Activated CD8-positive, alpha-beta memory T cell treated with anti-CD3 and anti-CD28 coated beads, Interleukin-2, amount 50 U/mL, for 48 hours (primary cell): ENCODE measurements around the gene P2RY11.

ENCODE experiments used
- DNase-seq: peaks from one replicate; pipeline ENCODE4 v3.0.0-alpha.2; 2020

P2RY11 gene

DNA sequence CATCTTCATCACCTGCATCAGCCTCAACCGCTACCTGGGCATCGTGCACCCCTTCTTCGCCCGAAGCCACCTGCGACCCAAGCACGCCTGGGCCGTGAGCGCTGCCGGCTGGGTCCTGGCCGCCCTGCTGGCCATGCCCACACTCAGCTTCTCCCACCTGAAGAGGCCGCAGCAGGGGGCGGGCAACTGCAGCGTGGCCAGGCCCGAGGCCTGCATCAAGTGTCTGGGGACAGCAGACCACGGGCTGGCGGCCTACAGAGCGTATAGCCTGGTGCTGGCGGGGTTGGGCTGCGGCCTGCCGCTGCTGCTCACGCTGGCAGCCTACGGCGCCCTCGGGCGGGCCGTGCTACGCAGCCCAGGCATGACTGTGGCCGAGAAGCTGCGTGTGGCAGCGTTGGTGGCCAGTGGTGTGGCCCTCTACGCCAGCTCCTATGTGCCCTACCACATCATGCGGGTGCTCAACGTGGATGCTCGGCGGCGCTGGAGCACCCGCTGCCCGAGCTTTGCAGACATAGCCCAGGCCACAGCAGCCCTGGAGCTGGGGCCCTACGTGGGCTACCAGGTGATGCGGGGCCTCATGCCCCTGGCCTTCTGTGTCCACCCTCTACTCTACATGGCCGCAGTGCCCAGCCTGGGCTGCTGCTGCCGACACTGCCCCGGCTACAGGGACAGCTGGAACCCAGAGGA is 2.6 kb downstream of the P2RY11 start:
- DNase-seq, result peak; percentile 73

DNA sequence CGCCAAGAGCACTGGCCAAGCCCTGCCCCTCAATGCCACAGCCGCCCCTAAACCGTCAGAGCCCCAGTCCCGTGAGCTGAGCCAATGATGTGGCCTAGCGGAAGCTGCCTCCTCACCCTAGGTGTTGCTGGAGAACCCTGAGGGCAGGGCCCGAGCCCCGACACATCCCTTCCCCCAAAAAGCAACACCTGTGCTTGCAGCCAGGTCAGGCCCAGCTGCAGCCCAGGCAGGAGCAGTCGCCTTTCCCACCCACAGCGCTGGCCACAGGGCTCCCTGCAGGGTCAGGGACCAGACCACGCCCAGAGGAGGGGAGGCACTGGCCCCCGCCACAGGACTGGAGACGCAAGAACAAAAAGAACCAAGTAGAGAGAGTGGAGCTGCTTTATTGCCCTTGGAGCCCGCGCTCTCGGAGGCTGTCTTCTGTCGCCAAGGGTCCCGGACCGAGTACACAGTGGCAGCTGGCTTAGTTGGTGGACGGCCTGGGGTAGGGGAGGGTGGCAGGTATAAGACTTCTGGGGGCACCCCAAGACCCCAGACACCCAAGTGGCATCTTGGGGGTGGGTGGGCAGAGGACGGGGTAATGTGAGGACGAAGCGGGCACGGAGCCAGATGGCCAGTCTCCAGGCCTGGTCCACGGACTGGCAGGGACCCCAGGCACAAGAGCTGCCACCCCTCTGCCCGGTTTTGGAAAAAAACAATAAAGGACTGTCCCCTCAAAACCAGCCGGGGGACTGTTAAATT is 3.3 kb downstream of the P2RY11 start:
- peak; percentile 80 for DNase-seq

GRCh38 chr19:10115392-10116084 is 4.0 kb downstream of the P2RY11 start:
- DNase-seq, result peak; percentile 70

DNA sequence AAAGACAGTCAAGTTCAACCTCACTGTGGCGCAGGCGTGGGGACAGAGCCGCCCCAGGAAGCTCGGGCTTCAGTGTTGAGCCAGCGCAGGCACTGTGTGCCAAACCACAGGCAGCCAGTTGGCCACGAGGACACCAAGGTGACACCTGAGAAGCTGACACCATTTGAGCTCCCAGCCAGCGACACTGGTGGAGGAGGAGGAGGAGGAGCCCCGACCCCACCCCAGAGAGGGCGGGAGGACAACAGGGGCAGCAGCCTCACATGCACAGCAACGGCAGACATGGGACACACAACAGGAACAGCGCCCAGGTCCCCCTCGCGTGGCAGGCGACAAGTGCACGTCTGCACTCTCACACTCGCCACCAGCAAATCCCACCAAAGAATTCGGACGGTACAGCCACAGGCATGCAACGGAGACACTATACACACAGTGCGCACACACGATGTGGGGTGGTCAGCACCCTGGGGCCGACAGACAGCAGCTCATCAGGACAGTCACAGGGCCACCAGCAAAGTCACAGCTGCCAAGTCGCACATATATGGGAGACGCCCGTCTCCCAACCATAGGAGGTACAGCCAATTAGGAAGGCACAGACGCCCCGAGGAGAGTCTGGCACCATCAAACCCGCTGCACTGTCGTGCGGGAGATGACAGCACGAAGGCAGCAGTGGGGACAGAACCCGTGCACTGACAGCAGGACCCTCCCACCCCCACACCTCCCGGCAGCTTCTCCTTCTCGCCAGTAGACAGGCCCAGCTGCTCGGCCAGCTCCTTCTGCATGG is 4.8 kb downstream of the P2RY11 start:
- peak; percentile 72 for DNase-seq

- DNase-seq, result no peak
Measured at GRCh38 chr19:10116866-10117616, 5.5 kb downstream of the P2RY11 start.

GRCh38 chr19:10118960-10119359 is 7.5 kb downstream of the P2RY11 start:
- DNase-seq, result no peak

DNA sequence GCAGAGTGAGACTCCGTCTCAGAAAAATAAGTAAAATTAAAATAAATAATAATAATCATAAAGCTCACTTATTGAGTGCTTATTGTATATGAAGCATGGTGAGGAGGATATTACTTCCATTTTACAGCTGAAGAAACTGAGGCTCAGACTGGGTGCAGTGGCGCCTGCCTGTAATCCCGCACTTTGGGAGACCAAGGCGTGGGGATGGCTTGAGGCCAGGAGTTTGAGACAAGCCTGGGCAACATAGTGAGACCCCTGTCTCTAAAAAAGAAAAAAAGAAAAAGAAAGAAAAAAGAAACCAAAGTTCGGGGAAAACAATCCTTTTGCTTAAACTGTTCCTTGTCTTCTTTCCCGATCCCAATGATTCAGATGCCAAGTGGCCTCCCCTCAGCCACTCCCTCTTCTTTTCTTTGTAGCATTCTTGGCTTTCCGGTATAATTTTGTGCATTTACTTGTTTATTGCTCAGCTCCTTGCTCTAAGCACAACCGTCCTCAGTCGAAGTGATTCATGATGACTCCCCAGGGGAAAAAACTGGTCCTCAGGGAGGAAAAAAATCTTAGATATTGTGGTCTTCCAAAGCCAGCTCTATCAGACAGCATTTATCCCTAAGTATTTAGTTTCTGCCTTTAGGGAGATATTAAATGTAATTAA is 9.2 kb downstream of the P2RY11 start:
- DNase-seq, result no peak

GRCh38 chr19:10122045-10122444 is 10.6 kb downstream of the P2RY11 start:
- DNase-seq, result no peak

- no peak for DNase-seq
Measured at GRCh38 chr19:10124429-10124828, 12.9 kb downstream of the P2RY11 start.

DNA sequence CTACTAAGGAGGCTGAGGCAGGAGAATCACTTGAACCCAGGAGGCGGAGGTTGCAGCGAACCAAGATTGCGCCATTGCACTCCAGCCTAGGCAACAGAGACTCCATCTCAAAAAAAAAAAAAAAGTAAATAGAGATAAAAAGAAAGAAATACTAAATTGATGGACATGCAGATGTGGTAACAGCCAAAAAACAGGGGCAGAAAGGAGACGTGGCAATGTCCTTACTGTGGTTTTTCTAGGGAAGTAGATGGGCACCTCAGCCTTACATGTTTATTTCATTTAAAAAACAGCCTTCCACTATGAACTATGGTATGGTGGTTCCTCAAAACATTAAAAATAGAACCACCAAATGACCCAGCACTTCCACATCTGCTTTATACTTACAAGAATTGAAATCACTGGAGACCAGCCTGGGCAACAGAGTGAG is 14.7 kb downstream of the P2RY11 start:
- DNase-seq, result no peak

DNA sequence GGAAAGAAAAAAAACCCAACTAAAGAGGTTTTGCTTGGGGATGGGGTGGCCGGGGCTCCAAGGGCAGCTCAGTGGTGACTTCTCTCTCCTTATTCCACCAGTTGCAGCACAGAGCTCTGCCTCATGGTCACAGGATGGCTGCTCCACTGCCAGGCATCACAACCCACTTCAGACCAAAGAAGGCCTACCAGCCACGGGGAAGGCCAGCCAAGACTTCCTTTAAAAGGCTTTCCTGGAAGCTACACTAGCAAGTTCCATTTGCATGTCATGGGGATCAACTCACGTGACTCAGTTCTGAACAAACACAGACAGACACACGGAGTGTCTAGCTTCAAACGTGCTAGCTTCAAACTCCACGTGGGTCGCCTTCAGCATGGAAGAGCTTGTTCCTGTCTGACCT is 21.4 kb downstream of the P2RY11 start:
- DNase-seq, result no peak

DNA sequence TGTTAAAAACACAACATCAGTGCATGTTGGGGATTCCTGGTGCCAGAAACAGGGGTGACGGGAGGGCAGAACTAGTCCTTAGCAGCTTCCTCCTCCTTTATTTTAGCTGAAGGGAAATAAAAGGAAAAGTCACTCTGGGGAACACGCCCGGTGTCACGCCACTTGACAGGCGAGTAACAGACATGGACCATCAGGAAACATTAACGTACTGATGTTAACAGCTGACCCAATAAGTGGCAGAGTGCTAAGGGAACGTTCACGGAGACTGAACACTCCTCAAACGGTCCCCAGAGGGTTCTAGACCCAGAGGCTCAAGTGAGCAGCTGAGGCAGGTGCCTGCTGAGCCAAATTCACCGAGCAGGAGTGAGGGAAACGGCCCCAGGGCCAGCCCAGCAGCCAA is 22.1 kb downstream of the P2RY11 start:
- DNase-seq, result no peak

DNA sequence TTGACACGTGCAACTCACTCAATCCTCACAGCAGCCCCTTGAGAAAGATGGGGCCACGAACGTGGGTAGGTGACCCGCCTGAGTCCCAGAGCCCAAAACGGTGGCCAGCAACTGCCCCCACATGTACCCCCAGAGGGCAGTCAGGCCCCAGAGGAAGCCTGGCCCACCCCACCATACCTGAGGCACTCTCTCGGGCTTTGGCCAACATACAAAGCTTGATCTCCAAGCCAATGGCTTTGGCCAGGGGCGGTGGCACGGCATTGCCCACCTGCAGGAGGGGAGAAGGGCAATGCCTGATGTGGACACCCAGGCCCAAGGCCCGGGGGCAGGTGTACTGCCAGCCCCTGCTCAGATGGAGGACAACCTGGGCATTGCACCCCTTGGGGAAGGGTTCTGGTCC is 22.5 kb downstream of the P2RY11 start:
- DNase-seq, result no peak

DNA sequence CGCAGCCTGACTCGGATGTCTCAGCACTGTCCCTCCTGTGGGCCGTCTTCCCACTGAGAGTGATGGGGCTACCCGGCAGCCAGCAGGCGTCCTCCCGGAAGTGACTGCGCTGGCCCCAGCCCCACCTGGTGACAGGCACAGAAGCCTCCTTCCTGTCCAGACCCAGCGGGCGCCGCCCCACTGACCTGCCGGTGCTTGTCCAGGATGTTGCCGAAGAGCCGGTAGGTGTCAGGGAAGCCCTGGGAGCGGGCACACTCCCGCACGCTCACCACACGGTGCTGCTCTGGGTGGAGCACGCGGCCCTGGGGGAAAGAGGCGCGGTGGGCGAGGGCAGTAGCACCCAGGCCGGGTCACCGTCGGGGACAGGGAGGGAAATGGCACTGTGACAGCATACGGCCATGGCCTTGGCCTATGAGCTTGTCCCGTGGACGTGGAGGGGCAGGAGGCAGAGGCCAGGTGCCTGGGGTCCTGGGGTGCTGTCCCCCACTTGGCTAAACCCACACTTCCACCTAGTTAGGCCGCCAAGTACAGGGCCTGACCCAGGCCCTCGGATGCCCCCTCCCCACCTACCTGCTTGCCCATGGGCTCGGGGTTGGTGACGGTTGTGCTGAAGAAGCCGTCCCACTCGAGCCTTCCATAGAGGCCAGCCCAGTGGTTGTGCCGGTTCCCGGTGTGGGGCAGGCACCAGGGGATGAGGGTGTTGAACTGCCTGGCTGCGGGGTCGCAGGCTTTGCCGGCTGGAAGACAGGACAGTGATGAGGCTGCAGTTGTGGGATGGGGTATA is 24.2 kb downstream of the P2RY11 start:
- no peak for DNase-seq

- DNase-seq, result no peak
Measured at GRCh38 chr19:10136936-10137335, 25.4 kb downstream of the P2RY11 start.

- DNase-seq, result no peak
Measured at GRCh38 chr19:10137751-10138682, 26.5 kb downstream of the P2RY11 start.

DNA sequence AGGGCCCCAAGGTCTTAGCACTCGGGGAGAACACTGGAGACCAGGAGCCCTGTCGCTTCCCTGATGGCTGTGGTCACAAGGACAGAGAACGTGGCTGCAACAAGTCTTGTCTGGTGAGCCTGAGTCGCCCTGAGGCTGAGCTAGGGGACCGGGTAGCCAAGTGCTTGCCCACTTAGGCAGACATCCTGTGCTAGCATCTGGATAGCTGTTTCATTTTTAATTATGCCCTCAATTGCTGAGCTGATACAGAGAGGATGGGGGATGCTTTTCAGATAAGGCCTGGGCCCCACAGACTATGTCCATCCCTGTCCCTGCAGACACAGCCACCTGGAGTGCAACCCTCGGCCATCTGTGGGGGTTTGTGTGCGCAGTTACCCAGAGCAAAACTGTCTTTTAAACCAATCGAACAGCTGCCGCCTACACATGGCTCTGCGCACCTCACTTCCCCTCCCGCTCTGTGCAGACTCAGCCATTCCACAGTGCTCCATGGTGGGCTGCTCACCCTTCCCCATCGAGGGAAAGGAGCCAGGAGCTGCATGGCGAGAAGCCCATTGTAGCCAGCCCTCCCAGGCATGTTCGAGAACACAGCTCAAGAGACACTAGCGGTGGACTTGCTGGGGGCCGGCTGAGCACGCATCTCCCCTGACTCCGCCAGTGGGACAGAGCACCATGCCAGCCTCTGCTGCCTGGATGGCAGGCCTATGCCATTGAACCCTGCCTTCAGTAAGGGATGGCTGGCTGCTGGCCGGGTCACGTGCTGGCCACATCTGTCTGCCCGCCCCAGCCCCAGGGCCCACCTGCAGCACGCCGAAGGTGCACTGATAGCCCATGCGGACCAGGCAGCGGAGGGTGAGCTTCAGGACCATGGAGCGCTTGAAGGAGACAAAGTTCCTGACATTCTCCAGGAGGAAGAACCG is 27.6 kb downstream of the P2RY11 start:
- no peak for DNase-seq

- DNase-seq, result no peak
Measured at GRCh38 chr19:10139952-10140351, 28.5 kb downstream of the P2RY11 start.

DNA sequence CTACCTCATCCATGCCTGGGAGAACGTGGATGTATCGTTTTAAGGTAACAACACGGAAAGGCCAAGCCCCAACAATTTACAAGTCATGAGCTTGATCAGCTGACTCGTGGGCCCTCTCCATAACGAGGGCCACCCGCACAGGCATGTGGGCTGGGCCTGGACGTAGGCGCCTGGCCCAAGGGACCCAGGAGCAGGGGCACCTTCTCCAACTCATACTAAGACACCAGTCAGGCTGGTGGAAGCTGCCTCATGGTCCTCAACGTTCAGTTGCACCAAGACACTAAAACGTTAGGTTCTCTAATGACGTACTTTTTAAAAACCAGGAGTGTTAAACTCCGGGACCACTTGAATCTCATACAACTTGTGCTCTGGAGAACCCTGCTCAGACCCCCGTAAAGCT is 30.0 kb downstream of the P2RY11 start:
- no peak for DNase-seq
